ENCODE measurements around the gene LRRC4C. TPM values are rescaled to one million over a fixed set of nuclear protein-coding genes. Genes with fewer than 3 reads are reported as not detected.

LRRC4C gene
- total and polyA plus RNA-seq, 10 of the 15 experiments (the other 5 are each of a cell fraction or from before 2014, with no cell fraction given): 1.5 TPM; not detected in 9

DNA sequence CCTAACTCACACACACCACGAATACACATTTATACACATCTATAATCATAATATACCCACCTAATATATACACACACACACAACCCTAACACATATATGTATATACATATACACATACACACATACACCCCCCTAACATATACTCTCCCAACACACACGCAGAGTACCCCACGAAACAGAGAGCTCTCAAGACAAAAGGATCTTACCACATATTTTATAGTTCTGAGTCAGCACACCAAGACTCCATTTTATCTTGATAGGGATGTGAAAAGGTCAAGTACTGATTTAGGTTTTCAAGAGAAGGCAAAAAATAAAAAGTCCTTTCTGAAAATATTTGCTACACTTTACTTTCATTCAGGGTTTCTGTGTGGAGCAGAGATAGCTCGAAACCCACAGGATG lies 1207.2 kb downstream of the LRRC4C start:
- H3K9ac ChIP-seq (ENCODE audit: control insufficient read depth, insufficient read depth, low read length): no peak overlapping the region
- SMC1A ChIA-PET (ENCODE audit: uncharacterized antibody, unreplicated experiment): no interaction called here
- FAIRE-seq (no peak), DNase-seq (ENCODE audit: low read depth, low spot score) (no peak), ATAC-seq (0 out of 3 replicates have a peak, but pooled peaks have one; percentile 21)
- no peak overlapping the region for H3K27ac ChIP-seq (ENCODE audit: control insufficient read depth, insufficient read depth)
- POLR2A ChIA-PET: no interaction called here
- H4K20me1 ChIP-seq (ENCODE audit: control insufficient read depth, insufficient read depth): no peaks in the 10 kb centered on the region
- 11% methylated on average over 4 of the region's 4 CpGs for WGBS (ENCODE audit: insufficient coverage, insufficient replicate concordance, low lambda C conversion rate, missing lambda C conversion rate)
- RAD21 ChIA-PET (ENCODE audit: unreplicated experiment): no interaction called here
- CTCF ChIA-PET: no interaction called here
- no peak overlapping the region for H2AFZ ChIP-seq (ENCODE audit: control insufficient read depth, low read depth, low read length)
- BruUV-seq (replicated peaks): no TSS peak
- no peaks in the 10 kb centered on the region for H3K4me1 ChIP-seq (ENCODE audit: control insufficient read depth, insufficient read depth, low read length)
- in situ Hi-C loops (cut with MboI) (no loop called here), intact Hi-C loops (cut with micrococcal nuclease; ENCODE audit: unreplicated experiment) (no loop called here)
- no peak overlapping the region for H3K4me3 ChIP-seq
- H3K79me2 ChIP-seq (ENCODE audit: control insufficient read depth, insufficient read depth, low read length): no peaks in the 10 kb centered on the region
- no peak overlapping the region for H3K4me2 ChIP-seq (ENCODE audit: control insufficient read depth, insufficient read depth)
- no peaks in the 10 kb centered on the region for H3K27me3 ChIP-seq (replicated peaks in 1 of 2; ENCODE audit: control insufficient read depth in 2 of 2, insufficient read depth in 2 of 2, low read length in 1 of 2)
- H3K9me3 ChIP-seq (replicated peaks; ENCODE audit: control insufficient read depth, insufficient read depth, low read length): no peaks in the 10 kb centered on the region
- H3K36me3 ChIP-seq (ENCODE audit: control insufficient read depth in 2 of 2, insufficient read depth in 2 of 2, low read length in 1 of 2): no peaks in the 10 kb centered on the region
- TF ChIP-seq NFYB (IDR thresholded peaks at IDR 0.05; ENCODE audit: insufficient read depth, low read depth, low read length) (no peak), SREBF2 (IDR thresholded peaks at IDR 0.05; ENCODE audit: low read length) (no peak), ZNF384 (IDR thresholded peaks at IDR 0.05; ENCODE audit: borderline replicate concordance, low read depth, low read length) (no peak), YBX1 (IDR thresholded peaks at IDR 0.05) (no peak), CEBPB (IDR thresholded peaks at IDR 0.05; ENCODE audit: borderline replicate concordance in 1 of 2, low read depth in 2 of 2, low read length in 2 of 2) (no peak), POLR2AphosphoS5 (IDR thresholded peaks at IDR 0.05; ENCODE audit: low read length) (no peak), TCF3 (IDR thresholded peaks at IDR 0.05; ENCODE audit: borderline replicate concordance, insufficient read depth, low read depth, low read length) (no peak), SMC3 (IDR thresholded peaks at IDR 0.05; ENCODE audit: borderline replicate concordance, low read length) (no peak), IKZF1 (conservative IDR thresholded peaks at IDR 0.05) (no peak), LARP7 (IDR thresholded peaks at IDR 0.05) (no peak), RCOR1 (conservative IDR thresholded peaks at IDR 0.05; ENCODE audit: low read depth, low read length) (no peak)
- TF ChIP-seq, protein P1, sequence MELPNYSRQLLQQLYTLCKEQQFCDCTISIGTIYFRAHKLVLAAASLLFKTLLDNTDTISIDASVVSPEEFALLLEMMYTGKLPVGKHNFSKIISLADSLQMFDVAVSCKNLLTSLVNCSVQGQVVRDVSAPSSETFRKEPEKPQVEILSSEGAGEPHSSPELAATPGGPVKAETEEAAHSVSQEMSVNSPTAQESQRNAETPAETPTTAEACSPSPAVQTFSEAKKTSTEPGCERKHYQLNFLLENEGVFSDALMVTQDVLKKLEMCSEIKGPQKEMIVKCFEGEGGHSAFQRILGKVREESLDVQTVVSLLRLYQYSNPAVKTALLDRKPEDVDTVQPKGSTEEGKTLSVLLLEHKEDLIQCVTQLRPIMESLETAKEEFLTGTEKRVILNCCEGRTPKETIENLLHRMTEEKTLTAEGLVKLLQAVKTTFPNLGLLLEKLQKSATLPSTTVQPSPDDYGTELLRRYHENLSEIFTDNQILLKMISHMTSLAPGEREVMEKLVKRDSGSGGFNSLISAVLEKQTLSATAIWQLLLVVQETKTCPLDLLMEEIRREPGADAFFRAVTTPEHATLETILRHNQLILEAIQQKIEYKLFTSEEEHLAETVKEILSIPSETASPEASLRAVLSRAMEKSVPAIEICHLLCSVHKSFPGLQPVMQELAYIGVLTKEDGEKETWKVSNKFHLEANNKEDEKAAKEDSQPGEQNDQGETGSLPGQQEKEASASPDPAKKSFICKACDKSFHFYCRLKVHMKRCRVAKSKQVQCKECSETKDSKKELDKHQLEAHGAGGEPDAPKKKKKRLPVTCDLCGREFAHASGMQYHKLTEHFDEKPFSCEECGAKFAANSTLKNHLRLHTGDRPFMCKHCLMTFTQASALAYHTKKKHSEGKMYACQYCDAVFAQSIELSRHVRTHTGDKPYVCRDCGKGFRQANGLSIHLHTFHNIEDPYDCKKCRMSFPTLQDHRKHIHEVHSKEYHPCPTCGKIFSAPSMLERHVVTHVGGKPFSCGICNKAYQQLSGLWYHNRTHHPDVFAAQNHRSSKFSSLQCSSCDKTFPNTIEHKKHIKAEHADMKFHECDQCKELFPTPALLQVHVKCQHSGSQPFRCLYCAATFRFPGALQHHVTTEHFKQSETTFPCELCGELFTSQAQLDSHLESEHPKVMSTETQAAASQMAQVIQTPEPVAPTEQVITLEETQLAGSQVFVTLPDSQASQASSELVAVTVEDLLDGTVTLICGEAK (IDR thresholded peaks at IDR 0.05; ENCODE audit: borderline replicate concordance): no peak
- TF ChIP-seq, protein P2, sequence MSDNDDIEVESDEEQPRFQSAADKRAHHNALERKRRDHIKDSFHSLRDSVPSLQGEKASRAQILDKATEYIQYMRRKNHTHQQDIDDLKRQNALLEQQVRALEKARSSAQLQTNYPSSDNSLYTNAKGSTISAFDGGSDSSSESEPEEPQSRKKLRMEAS (IDR thresholded peaks at IDR 0.05; ENCODE audit: low read depth, low read length): no peak
- TF ChIP-seq, protein P3, sequence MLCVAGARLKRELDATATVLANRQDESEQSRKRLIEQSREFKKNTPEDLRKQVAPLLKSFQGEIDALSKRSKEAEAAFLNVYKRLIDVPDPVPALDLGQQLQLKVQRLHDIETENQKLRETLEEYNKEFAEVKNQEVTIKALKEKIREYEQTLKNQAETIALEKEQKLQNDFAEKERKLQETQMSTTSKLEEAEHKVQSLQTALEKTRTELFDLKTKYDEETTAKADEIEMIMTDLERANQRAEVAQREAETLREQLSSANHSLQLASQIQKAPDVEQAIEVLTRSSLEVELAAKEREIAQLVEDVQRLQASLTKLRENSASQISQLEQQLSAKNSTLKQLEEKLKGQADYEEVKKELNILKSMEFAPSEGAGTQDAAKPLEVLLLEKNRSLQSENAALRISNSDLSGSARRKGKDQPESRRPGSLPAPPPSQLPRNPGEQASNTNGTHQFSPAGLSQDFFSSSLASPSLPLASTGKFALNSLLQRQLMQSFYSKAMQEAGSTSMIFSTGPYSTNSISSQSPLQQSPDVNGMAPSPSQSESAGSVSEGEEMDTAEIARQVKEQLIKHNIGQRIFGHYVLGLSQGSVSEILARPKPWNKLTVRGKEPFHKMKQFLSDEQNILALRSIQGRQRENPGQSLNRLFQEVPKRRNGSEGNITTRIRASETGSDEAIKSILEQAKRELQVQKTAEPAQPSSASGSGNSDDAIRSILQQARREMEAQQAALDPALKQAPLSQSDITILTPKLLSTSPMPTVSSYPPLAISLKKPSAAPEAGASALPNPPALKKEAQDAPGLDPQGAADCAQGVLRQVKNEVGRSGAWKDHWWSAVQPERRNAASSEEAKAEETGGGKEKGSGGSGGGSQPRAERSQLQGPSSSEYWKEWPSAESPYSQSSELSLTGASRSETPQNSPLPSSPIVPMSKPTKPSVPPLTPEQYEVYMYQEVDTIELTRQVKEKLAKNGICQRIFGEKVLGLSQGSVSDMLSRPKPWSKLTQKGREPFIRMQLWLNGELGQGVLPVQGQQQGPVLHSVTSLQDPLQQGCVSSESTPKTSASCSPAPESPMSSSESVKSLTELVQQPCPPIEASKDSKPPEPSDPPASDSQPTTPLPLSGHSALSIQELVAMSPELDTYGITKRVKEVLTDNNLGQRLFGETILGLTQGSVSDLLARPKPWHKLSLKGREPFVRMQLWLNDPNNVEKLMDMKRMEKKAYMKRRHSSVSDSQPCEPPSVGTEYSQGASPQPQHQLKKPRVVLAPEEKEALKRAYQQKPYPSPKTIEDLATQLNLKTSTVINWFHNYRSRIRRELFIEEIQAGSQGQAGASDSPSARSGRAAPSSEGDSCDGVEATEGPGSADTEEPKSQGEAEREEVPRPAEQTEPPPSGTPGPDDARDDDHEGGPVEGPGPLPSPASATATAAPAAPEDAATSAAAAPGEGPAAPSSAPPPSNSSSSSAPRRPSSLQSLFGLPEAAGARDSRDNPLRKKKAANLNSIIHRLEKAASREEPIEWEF (IDR thresholded peaks at IDR 0.05; ENCODE audit: insufficient replicate concordance, low read depth, low read length): no peak
